Measurements from ENCODE around the gene ANXA8.
"Not testable (repeated sequence)": the region's sequence is repeated elsewhere in the genome, so short reads cannot be mapped to it uniquely, and the experiment has no call there.

The ANXA8 gene

DNA sequence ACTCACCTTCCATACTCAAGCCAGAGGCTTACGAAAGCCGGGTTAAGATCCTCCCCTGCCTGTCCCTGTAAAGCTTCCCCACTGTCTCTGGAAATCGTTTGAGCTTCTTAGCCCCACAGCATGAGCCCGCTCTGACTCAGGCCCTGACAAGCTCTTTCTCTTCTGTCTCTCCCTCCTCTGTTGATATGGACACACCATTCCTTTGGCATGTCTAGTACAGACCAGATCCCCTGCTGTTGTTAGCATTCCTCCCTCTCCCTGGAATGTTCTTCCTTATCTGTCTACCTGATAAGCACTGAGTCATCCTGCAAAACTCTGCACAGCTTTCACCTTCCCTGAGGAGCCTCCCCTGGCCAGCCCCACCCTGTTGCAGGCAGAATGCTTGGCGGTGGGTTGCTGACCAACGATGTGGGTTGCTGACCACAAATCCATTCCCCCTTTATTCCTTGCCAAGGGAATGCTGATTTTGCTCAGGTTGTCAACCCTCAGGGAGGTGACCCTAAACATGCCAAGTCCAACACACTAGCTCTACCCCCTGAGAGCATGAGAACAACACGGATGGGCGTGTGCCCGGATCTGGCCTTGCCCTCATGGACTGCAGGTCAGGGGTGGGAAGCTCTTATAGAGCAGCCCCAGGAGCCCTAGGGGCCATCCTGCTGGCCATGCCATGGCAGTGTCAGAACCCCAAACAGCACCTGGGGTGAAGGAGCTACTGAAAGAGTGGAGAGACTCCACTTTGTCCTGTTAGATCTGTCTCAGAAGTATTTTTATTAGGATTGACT, 21.1 kb downstream of the ANXA8 start:
- not testable (repeated sequence) for DNase-seq (ENCODE audit: low read depth, low spot score)

DNA sequence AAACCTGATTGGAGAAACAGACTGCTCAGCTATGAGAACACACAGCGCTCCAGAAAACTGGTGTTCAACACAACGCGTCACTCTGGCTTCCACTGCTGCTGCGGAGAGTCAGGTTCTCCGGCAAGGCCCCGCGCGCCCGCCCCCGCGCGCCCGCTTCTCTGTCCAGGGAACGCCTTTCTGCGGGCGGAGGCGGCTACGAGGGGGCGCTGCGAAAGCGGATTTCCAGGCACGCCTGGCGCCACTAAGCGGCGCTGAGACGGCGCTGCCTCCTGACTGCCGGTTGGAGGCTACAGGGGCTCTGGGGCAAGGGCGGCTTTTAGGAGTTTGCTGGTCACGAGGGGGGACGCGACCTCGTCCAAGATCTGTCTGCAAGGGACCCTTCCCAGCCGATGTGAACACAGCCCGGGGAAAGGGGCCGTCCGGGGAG, 22.6 kb downstream of the ANXA8 start:
- peak; percentile 7 for DNase-seq (ENCODE audit: low read depth, low spot score)

DNA sequence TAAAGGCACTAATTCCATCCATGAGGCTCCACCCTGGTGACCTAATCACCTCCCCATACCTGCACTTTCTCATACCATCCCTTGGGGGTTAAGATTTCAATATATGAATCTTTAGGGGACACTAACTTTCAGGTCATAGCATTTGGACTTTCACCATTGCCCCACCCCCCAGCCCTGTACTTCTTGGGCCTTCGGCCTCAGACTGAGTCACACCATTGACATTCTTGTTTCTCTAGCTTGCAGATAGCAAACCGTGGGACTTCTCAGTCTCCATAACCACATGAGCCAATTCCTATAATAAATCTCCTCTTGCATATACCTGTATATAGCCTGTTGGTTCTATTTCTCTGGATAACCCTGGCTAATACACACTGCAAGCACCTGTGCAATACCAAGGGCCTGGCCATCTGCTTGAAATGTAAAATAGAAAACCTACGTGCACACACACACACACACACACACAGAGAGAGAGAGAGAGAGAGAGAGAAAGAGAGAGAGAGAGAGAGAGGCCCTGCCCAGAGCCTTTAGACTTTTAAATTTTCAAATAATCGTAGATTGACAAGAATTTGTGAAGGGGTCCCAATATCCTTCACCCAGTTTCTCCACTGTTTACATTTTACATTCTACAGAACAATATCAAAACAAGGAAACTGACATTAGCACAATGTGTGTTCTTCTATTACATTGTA, 25.3 kb downstream of the ANXA8 start:
- DNase-seq (ENCODE audit: low read depth, low spot score): no peak

DNA sequence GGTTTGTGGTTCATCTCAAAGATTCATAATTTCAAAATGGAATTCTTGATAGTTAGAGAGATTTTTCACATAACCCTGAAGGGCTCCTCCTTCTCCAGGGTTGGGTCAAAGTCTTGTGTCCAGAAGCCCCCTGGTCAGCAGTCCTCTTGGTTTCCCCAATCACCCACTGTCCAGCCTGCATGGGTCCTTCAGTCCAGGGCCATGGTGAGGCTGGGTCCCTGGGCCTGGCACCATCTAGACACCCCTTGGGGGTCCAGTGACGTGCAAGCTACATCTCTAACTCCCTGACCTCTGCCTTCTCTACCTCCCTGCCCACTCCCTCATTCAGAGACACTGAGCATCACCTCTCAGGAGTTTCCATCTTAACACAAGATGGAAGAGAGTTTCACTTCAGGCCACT, 26.1 kb downstream of the ANXA8 start:
- no peak for DNase-seq (ENCODE audit: low read depth, low spot score)

DNA sequence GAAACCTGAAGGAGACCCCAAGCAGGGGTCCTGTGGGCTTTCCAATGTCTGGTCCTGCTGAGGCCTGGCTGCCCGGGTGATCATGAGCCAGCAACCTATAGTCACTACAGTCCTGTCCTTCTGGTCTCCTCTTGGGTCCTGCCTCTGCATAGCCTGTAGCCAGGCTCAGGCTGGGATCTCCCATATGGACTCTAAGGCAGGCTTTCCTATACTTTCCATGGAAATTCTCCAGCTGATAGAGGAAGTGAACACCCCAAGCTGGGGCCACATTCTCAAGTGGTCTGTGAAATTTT, 26.4 kb downstream of the ANXA8 start:
- no peak for DNase-seq (ENCODE audit: low read depth, low spot score)

DNA sequence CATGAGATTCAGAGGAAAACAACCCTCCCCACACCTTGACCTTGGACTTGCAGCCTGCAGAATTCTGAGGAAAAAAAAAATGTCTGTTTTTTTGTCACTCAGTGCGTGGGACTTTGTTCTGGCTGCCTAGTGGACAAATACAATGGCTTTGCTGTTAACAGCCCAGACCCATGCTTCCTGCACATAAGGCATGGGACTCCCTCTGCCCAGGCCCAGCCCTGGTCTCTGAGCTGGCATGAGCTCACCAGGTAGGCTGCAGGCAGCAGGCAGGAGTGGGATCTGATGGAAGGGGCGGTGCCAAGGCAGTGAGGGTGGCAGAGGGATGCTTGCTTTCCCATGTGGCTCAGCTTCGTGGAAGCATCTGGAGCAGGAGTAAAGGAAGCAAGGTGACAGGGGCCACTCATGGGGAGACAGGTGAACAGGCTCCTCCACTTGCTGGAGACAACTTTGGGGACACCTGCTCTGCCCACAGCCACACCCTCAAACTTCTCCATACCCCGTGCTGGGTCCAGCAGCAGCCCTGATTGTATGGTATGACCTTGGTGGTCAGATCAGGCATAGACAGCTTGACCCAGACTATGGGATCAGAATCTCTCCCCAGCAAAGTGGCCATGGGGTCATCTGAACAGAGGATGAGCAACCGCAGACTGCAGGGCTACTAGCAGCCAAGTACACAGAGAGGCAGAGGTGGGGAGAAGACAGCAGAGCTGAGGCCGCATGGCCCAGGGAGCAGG, 27.0 kb downstream of the ANXA8 start:
- DNase-seq (ENCODE audit: low read depth, low spot score): no peak

DNA sequence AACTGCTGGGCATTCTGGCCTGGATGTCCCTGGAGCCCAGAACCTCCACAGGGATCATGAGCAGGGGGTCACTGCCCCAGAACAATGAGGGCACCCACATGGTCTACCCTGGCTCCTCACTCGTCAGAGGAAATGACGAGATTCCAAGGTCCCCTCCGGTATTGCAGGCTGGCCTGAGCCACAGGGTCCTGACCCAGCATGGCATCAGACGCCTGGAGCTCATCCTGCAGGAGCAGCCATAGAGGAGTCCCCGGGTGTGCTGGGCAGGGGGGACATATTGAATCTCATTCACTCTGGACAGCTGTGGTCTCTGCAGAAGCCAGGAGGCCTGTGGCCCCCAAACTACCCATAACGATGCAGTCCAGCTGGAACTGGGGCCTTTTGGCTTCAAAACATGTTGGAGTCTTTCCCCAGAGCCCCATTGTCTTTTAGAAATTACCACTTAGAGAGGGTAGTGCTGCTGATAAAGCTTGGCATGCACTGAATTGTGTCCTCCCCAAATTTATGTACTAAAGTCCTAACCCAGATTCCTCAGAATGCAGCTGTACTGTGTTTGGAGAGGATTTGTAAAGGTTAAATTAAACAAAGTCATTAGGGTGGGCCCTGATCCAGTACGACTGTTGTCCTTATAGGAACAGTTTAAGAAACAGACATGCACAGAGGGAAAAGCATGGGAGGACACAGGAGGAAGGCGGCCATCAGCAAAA, 27.7 kb downstream of the ANXA8 start:
- no peak for DNase-seq (ENCODE audit: low read depth, low spot score)

DNA sequence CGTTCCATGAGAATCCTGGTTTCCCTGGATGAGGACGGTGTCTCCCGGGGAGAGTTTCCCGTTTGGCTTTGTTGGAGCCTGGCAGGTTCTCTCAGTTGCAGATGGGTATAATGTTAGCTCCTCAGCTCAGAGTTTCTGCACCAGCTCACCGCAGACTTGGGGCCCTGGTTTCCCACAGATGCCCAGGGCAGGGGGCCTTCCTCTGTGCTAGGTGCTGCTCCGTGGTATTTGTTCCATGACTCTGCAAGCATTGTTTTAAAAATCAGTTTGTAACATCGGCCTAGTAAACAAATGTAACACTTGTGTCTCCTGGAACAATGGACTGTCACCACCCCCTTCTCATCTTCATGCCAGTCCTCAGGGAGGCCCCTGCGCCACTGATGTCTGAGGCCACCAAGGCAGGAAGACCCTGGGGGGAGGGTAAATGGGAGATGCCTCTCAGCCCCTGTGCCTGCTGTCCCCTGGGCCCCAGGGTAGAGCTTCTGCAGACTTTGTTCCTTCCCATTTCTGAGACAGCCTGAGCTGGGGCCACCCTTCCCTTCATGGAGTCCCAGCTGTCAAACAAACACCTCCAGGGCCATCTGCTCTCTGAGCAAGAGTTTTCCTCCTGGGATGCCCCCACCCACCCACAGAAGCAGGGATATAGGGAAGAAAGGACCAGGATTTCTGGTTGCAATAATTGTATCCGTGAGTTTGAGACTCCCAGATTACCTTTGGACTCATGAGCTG, 28.4 kb downstream of the ANXA8 start:
- DNase-seq (ENCODE audit: low read depth, low spot score): not testable (repeated sequence)

DNA sequence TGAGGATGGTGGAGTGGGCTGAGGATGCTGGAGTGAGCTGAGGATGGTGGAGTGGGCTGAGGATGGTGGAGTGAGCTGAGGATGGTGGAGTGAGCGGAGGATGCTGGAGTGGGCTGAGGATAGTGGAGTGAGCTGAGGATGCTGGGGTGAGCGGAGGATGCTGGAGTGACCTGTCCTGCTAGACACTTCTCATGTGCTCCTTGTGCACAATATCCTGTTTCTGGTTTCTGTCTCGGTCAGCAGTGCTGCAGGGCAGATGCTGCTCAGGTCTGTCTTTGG, 29.2 kb downstream of the ANXA8 start:
- DNase-seq (ENCODE audit: low read depth, low spot score): no peak

DNA sequence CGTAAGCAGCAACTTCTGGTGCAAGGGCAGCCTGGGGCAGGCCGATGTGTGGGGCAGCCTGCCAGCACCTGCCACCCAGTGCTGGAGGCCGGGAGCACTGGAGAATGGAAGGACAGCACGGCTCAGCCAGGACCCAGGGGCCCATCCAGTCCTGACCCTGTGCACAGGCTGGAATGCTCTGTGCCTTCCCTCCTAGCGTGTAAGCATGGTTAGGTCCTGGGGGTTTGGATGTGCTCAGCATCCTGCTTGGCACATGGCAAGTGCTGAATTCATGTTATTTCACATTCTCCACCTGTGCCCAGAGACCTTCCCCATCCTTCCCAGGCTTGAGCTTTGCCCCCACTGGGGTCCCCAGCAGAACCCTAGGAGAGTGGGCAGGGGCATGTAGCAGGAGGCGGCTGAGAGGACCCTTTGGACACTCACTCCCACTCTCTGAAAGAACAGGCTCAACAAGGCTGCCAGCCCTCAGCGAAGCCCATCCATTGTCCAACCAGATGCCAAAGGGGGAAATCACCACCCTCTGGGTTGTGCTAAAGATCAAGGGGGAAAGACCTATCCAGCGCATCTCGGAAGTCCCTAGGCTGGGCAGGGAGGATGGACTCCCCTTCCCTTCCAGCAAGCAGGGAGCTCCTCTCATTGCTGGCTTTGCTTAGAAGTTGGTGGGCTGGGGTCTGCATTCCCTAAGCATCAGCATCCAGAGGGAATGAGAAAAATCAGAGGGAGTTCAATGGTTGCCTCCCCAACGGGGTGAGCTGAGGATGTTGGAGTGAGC, 29.7 kb downstream of the ANXA8 start:
- DNase-seq (ENCODE audit: low read depth, low spot score): no peak

DNA sequence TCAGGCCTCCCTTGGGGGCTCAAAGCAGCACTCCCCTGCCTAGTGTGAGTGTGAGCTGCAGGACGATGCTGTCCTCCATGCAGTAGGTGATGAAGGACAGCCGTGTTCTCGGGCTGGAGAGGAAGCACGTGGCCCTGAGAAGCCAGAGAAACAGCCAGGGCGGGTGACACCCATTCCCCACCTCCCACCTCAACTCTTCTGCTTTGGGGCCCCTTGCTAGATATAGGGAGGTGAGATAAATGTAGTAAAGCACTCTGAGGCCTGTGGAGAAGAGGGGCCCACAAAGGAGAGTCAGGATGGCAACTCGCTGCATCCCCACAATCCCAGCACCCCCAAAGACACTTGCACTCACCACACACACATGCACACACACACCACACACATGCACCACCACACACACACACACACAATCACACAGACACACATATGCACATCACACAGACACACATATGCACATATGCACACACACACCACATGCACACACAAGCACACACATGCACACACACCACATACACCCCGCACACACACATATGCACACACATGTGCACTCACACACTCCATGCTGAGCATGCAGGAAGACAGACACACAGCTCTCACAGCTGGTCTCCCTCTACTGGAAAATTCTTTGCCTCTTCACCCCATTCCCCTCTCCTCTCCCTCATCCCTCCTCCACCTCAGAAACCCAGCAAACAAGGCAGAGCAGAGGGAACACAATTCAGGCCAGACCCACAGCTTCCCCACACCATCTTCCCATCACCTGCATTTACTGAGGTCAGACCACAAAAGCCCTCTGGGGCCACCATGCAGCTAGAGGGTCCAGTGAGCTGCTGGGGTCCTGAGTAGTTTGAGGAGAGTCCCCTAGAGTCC, 30.5 kb downstream of the ANXA8 start:
- DNase-seq (ENCODE audit: low read depth, low spot score): no peak

DNA sequence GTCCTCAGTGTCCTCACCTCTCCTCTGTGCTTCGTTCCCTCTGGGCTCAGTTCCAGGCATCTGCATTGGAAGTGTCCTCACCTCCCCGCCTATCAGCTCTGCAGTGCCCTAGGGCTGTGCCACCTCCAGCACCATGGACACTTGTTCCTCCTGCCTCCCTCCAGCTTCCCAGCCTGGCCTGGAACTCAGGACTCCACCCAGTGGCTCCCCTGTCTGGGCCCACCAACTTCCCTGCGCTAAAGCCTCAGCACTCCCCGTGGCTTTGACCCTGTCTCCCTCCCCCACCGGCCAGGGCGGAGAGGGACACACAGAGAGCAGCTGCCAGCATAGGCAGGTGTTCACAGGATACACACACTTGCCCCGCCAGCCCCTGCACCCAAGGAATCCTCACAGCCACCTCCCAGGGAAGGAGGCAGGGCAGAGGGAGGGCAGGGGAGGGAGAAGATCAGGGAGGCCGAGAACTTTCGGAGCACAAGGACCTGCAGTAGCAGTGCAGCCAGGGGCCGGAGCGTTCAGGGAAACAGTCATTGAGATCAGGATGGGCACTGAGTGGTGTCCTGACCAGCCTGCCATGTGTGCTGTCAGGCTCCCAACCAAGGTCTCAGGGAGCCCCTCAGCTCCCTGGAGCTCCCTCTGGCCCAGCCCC, 31.3 kb downstream of the ANXA8 start:
- DNase-seq (ENCODE audit: low read depth, low spot score): no peak

DNA sequence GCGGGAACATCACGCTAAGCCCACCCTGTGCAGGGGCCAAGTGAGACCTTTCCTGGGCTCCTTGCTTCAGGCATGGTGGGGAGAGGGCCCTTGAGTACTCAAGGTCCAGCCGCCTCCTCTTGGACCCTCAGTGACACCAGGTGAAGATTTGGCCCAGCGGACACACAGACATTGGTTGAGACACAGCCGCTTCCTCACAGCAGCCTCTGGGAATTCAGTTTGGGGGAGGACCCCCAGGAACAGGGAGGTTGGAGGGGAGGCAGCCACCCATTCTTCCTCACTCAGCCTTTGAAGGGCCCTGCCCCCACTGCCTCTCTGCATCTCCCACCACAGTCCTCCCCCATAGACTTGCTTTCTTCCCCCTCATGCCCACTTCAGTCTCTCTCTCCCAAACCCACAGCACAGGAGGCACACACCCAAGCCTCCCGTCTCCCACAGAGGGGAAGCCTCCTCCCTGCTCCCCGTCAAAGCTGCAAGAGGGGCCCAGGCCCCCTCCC, 31.9 kb downstream of the ANXA8 start:
- DNase-seq (ENCODE audit: low read depth, low spot score): no peak

DNA sequence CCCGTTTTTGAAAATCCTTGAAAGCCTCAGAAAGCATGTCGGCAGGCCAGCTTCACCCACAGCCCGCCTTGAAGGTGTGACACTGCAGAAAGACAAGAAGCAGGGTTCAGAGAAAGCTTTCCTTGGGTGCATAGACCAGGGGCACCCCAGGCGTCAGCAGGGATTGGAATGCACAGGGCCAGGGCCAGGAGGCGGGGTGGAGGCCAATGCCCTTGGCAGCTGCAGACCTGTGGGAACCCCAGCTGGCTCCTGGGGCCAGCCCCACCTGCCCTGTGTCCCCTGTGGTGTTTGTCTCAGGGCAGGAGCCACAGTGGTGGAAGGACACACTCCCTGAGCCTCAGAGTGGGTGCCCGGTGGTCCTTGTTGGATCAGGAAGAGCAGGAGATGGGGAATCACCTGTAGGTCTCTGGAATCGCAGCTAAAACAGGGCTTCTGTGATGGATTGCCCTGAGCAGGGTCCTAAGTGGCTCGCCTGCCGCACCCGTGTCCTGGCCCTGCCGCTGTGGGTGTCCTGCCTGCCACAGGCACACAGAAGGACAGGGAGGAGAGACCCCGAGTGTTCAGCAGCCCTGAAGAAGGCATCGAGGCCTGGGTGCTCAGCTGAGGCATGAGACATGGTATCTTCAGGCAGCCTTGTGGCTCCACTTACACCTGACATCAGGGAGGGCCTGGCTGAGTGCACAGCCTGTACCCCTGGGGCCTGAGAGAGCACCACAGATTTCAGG, 32.5 kb downstream of the ANXA8 start:
- DNase-seq (ENCODE audit: low read depth, low spot score): no peak

DNA sequence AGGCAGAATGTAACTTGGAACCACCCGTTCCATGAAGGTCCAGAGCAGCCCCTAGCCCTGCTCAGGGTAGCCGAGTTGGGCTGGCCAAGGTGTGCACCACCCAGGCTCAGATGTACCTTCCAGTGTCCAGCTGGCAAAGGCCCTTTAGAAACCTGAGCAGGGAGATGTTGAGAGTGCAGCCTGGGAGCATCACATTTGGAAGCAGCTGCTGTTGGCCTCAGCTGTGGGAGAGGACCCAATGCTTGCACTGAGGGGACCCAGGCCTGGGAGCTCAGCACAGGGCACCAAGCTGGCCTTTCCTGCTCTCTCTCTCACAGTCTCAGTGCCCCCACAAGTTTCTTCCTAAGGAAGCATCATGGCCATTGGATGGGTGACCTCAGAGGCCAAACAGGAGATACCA, 33.5 kb downstream of the ANXA8 start:
- no peak for DNase-seq (ENCODE audit: low read depth, low spot score)

DNA sequence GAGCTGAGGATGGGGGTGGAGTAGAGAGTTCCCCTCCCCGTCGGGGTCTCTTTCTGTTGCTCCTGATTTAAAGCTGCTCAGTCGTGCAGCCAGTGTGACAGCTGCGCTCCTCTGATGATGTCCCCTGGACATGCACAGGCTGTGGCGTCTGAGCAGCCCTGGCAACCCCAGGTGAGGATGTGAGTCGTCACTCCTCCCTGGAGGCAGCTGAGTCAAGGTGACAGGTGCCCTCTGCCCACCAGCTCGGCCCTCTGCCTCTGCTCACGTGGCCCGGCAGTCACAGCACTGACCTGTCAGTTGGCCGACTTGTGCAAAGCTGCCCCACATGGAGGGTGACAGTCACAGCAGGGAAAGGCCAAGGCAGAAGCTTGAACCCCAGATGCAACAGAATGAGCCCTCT, 33.9 kb downstream of the ANXA8 start:
- no peak for DNase-seq (ENCODE audit: low read depth, low spot score)

DNA sequence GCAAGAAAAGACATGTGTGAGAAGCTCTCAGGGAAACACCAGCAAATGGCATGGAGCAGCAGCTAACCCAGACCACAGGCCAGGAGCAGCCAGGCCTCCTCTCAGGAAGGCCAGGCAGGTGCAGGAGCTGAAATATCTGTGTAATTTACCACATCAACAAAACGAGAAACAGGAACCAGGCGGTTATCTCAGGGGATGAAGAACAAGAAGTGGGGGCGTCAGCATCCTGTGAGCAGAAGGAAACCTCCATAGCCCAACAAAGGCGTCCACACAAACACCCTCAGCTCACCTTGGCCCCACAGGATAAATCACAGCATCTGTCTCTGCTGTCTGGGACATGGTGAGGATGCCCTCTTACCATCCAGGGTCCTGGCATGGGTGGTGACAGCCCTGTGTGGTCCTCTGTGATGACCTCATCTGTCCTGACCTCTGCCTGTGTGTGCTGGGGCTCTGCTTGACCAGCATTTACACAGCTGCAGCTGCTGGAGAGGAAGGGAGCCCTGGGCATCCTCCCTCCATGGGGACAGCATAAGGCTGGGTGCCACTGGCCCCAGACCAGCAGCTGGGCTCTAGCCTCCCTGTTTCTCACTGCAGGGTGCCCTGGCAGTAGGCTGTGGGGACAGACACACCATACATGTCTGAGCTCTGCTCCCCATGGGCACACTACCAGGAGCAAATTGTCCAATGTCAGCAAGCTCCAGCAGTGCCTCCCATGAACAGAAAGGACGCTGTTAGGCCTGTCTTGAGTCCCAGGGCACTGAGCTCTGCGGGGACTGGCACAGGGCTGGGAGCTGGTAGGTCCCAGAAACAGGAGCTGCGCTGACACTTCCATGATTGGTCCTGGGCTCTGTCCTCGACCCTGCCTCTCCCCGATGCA, 34.6 kb downstream of the ANXA8 start:
- DNase-seq (ENCODE audit: low read depth, low spot score): no peak

DNA sequence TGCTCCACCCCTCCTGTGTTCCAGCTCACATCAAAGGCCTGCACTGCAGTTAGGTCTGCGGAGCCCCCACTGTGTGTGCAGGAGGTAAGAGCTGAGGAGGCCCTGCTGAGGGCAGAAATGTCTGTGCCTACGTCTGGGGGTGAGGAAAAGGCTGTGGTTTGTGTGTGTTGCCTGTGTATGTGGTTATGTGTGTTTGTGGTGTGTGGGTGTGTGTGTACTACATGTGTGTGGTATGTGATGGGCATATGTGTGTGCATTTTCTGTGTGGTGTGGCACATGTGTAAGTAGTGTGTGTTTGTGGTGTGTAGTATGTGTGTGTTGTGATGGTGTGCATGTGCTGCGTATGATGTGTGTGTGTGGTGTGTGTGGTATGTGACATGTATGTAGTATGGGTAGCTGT, 36.2 kb downstream of the ANXA8 start:
- no peak for DNase-seq (ENCODE audit: low read depth, low spot score)
